IMR-90 (cell line): Measurements from ENCODE around the gene CHST3. TPM values are rescaled to one million over a fixed set of nuclear protein-coding genes. Genes with fewer than 3 reads are reported as not detected.

ENCODE experiments used
- ATAC-seq: fragments of 200-7000 bp; cut with Tn5 transposase; 2 replicates; pipeline ENCODE4 v1.9.1; 2020; ENCODE audit warnings: low read depth, mild to moderate bottlenecking, moderate library complexity
- BruUV-seq: library from RNA; stranded (reverse); fragments of 400-500 nt; replicated peaks from 2 replicates; lab custom pipeline; 2021; lab: Mats Ljungman, UMichigan
- CTCF ChIA-PET: fragments of 300-600 bp; formaldehyde crosslinking; extraction: SDS; loops from one replicate; lab custom pipeline; 2021; ENCODE audit warnings: antibody characterized with exemption; lab: Yijun Ruan, JAX
- POLR2A ChIA-PET: fragments of 300-600 bp; sonication (Branson Sonifier 250); formaldehyde crosslinking; loops from one replicate; lab custom pipeline; 2022; ENCODE audit warnings: antibody characterized with exemption; ENCODE audit not compliant: unreplicated experiment; lab: Charles Lee
- DNase-seq: peaks from one replicate; pipeline ENCODE4 v3.0.0; 2013
- H2AFZ ChIP-seq: replicated peaks from 2 replicates; pipeline ENCODE3; 2013; ENCODE audit warnings: low read length, mild to moderate bottlenecking; ENCODE audit not compliant: poor library complexity
- H2AK5ac ChIP-seq: 2 replicates; pipeline ENCODE4 v1.6.1; 2013; ENCODE audit warnings: low read depth, low read length, inconsistent platforms
- H2AK9ac ChIP-seq: replicated peaks from 2 replicates; pipeline ENCODE3; 2013; ENCODE audit warnings: mild to moderate bottlenecking, low read depth, low read length, moderate library complexity; ENCODE audit not compliant: poor library complexity
- H2BK120ac ChIP-seq: 2 replicates; pipeline ENCODE4 v1.6.1; 2013; ENCODE audit warnings: low read depth, low read length, inconsistent platforms
- H2BK15ac ChIP-seq: 3 replicates; pipeline ENCODE4 v1.6.1; 2013; ENCODE audit warnings: low read depth, low read length, inconsistent platforms
- H2BK20ac ChIP-seq: 2 replicates; pipeline ENCODE4 v1.6.1; 2013; ENCODE audit warnings: low read depth, mild to moderate bottlenecking, inconsistent platforms, low read length, moderate library complexity
- H2BK5ac ChIP-seq: 2 replicates; pipeline ENCODE4 v1.6.1; 2013; ENCODE audit warnings: mild to moderate bottlenecking, low read depth, low read length, inconsistent platforms; ENCODE audit not compliant: poor library complexity, severe bottlenecking
- H3K14ac ChIP-seq: replicated peaks from 2 replicates; pipeline ENCODE4 v1.6.1; 2013; ENCODE audit warnings: low read depth, low read length, inconsistent platforms
- H3K18ac ChIP-seq: 2 replicates; pipeline ENCODE4 v1.6.1; 2013; ENCODE audit warnings: low read depth, low read length, control low read depth
- H3K23ac ChIP-seq: 2 replicates; pipeline ENCODE4 v1.6.1; 2013; ENCODE audit warnings: low read depth, low read length, inconsistent platforms
- H3K27ac ChIP-seq: 2 replicates; pipeline ENCODE4 v1.5.1; 2013; ENCODE audit warnings: mild to moderate bottlenecking, control low read depth, low read length; ENCODE audit not compliant: insufficient read depth
- H3K27me3 ChIP-seq: 2 replicates; pipeline ENCODE4 v1.6.1; 2013; ENCODE audit warnings: low read length; ENCODE audit not compliant: control insufficient read depth, insufficient read depth
- H3K36me3 ChIP-seq: 2 replicates; pipeline ENCODE4 v1.6.1; 2013; ENCODE audit warnings: low read length, mixed read lengths; ENCODE audit not compliant: control insufficient read depth, insufficient read depth
- H3K4ac ChIP-seq: 2 replicates; pipeline ENCODE4 v1.6.1; 2013; ENCODE audit warnings: low read depth, low read length, inconsistent platforms
- H3K4me1 ChIP-seq: 2 replicates; pipeline ENCODE4 v1.6.1; 2013; ENCODE audit warnings: low read length, mixed read lengths; ENCODE audit not compliant: control insufficient read depth, insufficient read depth
- H3K4me2 ChIP-seq: 2 replicates; pipeline ENCODE4 v1.6.1; 2013; ENCODE audit warnings: low read depth, mild to moderate bottlenecking, control low read depth, low read length, moderate library complexity
- H3K4me3 ChIP-seq: 2 replicates; pipeline ENCODE4 v1.5.1; 2013; ENCODE audit warnings: low read depth, mild to moderate bottlenecking, control low read depth, low read length, moderate library complexity; ENCODE audit not compliant: insufficient read depth
- H3K56ac ChIP-seq: 2 replicates; pipeline ENCODE4 v1.6.1; 2013; ENCODE audit warnings: low read length, inconsistent platforms; ENCODE audit not compliant: insufficient read depth; ENCODE audit errors: extremely low read depth
- H3K79me1 ChIP-seq, 2 experiments: 2 replicates each; pipeline ENCODE4 v1.6.1; 2013; ENCODE audit warnings: low read length in 2 of 2, inconsistent platforms in 1 of 2, low read depth in 1 of 2
- H3K9ac ChIP-seq: 2 replicates; pipeline ENCODE4 v1.6.1; 2013; ENCODE audit warnings: low read depth, low read length, control low read depth
- H3K9me1 ChIP-seq: 2 replicates; pipeline ENCODE4 v1.6.1; 2013; ENCODE audit warnings: low read length, inconsistent platforms; ENCODE audit not compliant: insufficient read depth
- H3K9me3 ChIP-seq: 2 replicates; pipeline ENCODE4 v1.6.1; 2013; ENCODE audit warnings: low read length; ENCODE audit not compliant: control insufficient read depth, insufficient read depth
- H4K20me1 ChIP-seq: 2 replicates; pipeline ENCODE4 v1.6.1; 2013; ENCODE audit warnings: low read length, inconsistent platforms; ENCODE audit not compliant: insufficient read depth
- H4K5ac ChIP-seq: 2 replicates; pipeline ENCODE4 v1.6.1; 2013; ENCODE audit warnings: mild to moderate bottlenecking, low read depth, low read length, control low read depth
- H4K8ac ChIP-seq, 2 experiments: 2 replicates each; pipeline ENCODE4 v1.6.1; 2013; ENCODE audit warnings: low read depth in 2 of 2, low read length in 2 of 2, control low read depth in 1 of 2, inconsistent platforms in 1 of 2
- H4K91ac ChIP-seq: 2 replicates; pipeline ENCODE4 v1.6.1; 2013; ENCODE audit warnings: low read depth, low read length, inconsistent platforms; ENCODE audit not compliant: insufficient read depth
- BHLHE40 ChIP-seq: fragments of 150-350 bp; IDR thresholded peaks from 2 replicates; pipeline ENCODE4 v1.6.1; 2016; ENCODE audit warnings: mild to moderate bottlenecking, low read depth, low read length
- CEBPB ChIP-seq: IDR thresholded peaks from 2 replicates; pipeline ENCODE4 v1.6.1; 2012; ENCODE audit warnings: low read depth, low read length, improper control_type of control experiment
- CHD1 ChIP-seq: IDR thresholded peaks from 2 replicates; pipeline ENCODE4 v1.6.1; 2012; ENCODE audit warnings: low read depth, low read length, improper control_type of control experiment
- CTCF ChIP-seq: conservative IDR thresholded peaks from 2 replicates; pipeline ENCODE4 v1.5.1; 2012; ENCODE audit warnings: mild to moderate bottlenecking, low read depth, low read length, improper control_type of control experiment
- FOS ChIP-seq: fragments of 150-350 bp; IDR thresholded peaks from 2 replicates; pipeline ENCODE4 v1.6.1; 2016; ENCODE audit warnings: low read depth, low read length
- MAFK ChIP-seq: IDR thresholded peaks from 2 replicates; pipeline ENCODE4 v1.6.1; 2012; ENCODE audit warnings: low read depth, low read length, improper control_type of control experiment
- MAZ ChIP-seq: IDR thresholded peaks from 2 replicates; pipeline ENCODE4 v1.6.1; 2012; ENCODE audit warnings: low read depth, mild to moderate bottlenecking, low read length, improper control_type of control experiment, moderate library complexity, borderline replicate concordance
- MXI1 ChIP-seq: IDR thresholded peaks from 2 replicates; pipeline ENCODE4 v1.6.1; 2012; ENCODE audit warnings: low read depth, mild to moderate bottlenecking, low read length, moderate library complexity, borderline replicate concordance
- NFE2L2 ChIP-seq: fragments of 150-350 bp; IDR thresholded peaks from 2 replicates; pipeline ENCODE4 v1.6.1; 2016; ENCODE audit warnings: low read depth, mild to moderate bottlenecking, low read length
- POLR2A ChIP-seq: IDR thresholded peaks from 2 replicates; pipeline ENCODE4 v1.6.1; 2012; ENCODE audit warnings: mild to moderate bottlenecking, low read depth, low read length
- RAD21 ChIP-seq: IDR thresholded peaks from 2 replicates; pipeline ENCODE4 v1.6.1; 2012; ENCODE audit warnings: low read length, improper control_type of control experiment
- RCOR1 ChIP-seq: IDR thresholded peaks from 2 replicates; pipeline ENCODE4 v1.6.1; 2012; ENCODE audit warnings: mild to moderate bottlenecking, low read length, improper control_type of control experiment; ENCODE audit not compliant: insufficient replicate concordance
- RFX5 ChIP-seq: IDR thresholded peaks from 2 replicates; pipeline ENCODE4 v1.8.0; 2012; ENCODE audit warnings: low read depth, mild to moderate bottlenecking, low read length, moderate library complexity
- SMC3 ChIP-seq: fragments of 150-350 bp; IDR thresholded peaks from 2 replicates; pipeline ENCODE4 v1.6.1; 2016; ENCODE audit warnings: low read depth, mild to moderate bottlenecking, antibody characterized with exemption, low read length, moderate library complexity
- USF2 ChIP-seq: fragments of 150-350 bp; IDR thresholded peaks from 2 replicates; pipeline ENCODE4 v1.6.1; 2017; ENCODE audit warnings: mild to moderate bottlenecking, antibody characterized with exemption, low read length, low read depth
- WGBS, 2 experiments: methylation state at CpG; one replicate each; pipeline versions ENCODE4 v1.1.5 to v1.1.7; 2013; ENCODE audit warnings: missing lambda C conversion rate in 2 of 2; ENCODE audit not compliant: insufficient read length in 1 of 2; ENCODE audit errors: extremely low coverage in 2 of 2; 5-methylcytosine and 5-hydroxymethylcytosine counted together
- dilution Hi-C: fragments of 300-500 bp; cut with HindIII; formaldehyde crosslinking; loops from one replicate; pipeline ENCODE4 v1.14.3; 2018; ENCODE audit warnings: low sequenced_read_pairs; ENCODE audit not compliant: unreplicated experiment
- in situ Hi-C: fragments of 300-500 bp; cut with MboI; formaldehyde crosslinking; loops from 3 replicates; pipeline ENCODE4 v1.14.3; 2019; ENCODE audit warnings: low sequenced_read_pairs, inconsistent platforms, mixed read lengths
- intact Hi-C: fragments of 100-400 bp; cut with micrococcal nuclease; formaldehyde crosslinking; loops from 2 replicates; pipeline ENCODE4 v1.10.0; 2022
- polyA plus RNA-seq, 3 experiments: library from polyadenylated mRNA; depleted of rRNA; stranded (reverse); fragments of >200 nt; gene quantifications; 2 replicates each; pipeline ENCODE4 v1.2.3, GENCODE V29; 2012; ENCODE audit warnings: low replicate concordance in 1 of 3
- total RNA-seq: library from RNA; depleted of rRNA; stranded (reverse); fragments of >200 nt; gene quantifications from 2 replicates; pipeline ENCODE4 v1.2.3, GENCODE V29; 2012
- TF ChIP-seq, protein P1 (sequence below): fragments of 150-350 bp; IDR thresholded peaks from 2 replicates; pipeline ENCODE4 v1.6.1; 2016; ENCODE audit warnings: low read depth, mild to moderate bottlenecking, low read length, moderate library complexity, borderline replicate concordance

CHST3 gene
- total and polyA plus RNA-seq, 2 of the 4 experiments (the other 2 are of a cell fraction), result 8.6 to 9.0 TPM

GRCh38 chr10:72007246-72007892 lies 43.2 kb downstream of the CHST3 start:
- H2AFZ ChIP-seq, result no peak overlapping the region
- H4K8ac ChIP-seq, result no peak overlapping the region
- ChIA-PET CTCF (no interaction called here), POLR2A (no interaction called here)
- peaks cover 20% of the 10 kb centered on the region for H3K4me1 ChIP-seq
- no peak overlapping the region for H3K23ac ChIP-seq
- DNase-seq, result no peak
- H2BK15ac ChIP-seq, result no peak overlapping the region
- no peak overlapping the region for H2AK9ac ChIP-seq
- H3K18ac ChIP-seq, result no peak overlapping the region
- TF ChIP-seq RAD21 (no peak), USF2 (no peak), BHLHE40 (no peak), MAFK (no peak), FOS (no peak), CTCF (no peak), RCOR1 (no peak), POLR2A (no peak), NFE2L2 (no peak), MXI1 (no peak), CEBPB (no peak), MAZ (no peak), CHD1 (no peak), SMC3 (no peak), RFX5 (no peak)
- TF ChIP-seq, protein P1, sequence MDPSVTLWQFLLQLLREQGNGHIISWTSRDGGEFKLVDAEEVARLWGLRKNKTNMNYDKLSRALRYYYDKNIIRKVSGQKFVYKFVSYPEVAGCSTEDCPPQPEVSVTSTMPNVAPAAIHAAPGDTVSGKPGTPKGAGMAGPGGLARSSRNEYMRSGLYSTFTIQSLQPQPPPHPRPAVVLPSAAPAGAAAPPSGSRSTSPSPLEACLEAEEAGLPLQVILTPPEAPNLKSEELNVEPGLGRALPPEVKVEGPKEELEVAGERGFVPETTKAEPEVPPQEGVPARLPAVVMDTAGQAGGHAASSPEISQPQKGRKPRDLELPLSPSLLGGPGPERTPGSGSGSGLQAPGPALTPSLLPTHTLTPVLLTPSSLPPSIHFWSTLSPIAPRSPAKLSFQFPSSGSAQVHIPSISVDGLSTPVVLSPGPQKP, result no peak
- in situ Hi-C loops (no loop called here), dilution Hi-C loops (no loop called here), intact Hi-C loops (no loop called here)
- H2AK5ac ChIP-seq, result 0 out of 2 replicates have a peak overlapping the region, but pooled peaks have one; percentile 5
- H2BK20ac ChIP-seq, result no peak overlapping the region
- no peaks in the 10 kb centered on the region for H3K9me3 ChIP-seq
- no peak overlapping the region for H2BK5ac ChIP-seq
- no peak overlapping the region for H3K14ac ChIP-seq
- H3K36me3 ChIP-seq, result peaks cover 22% of the 10 kb centered on the region
- H3K27me3 ChIP-seq, result no peaks in the 10 kb centered on the region
- H3K4me2 ChIP-seq, result no peak overlapping the region
- peaks cover 25 to 59% of the 10 kb centered on the region in 2 experiments for H3K79me1 ChIP-seq
- no TSS peak for BruUV-seq
- H3K56ac ChIP-seq, result no peak overlapping the region
- H3K4ac ChIP-seq, result no peak overlapping the region
- ATAC-seq, result no peak
- H4K5ac ChIP-seq, result no peak overlapping the region
- 97% methylated on average over 25 of the region's 59 CpGs; no CpG with 5 or more reads in 1 of the 2 experiments for WGBS, 2 experiments
- H4K91ac ChIP-seq, result no peak overlapping the region
- H3K27ac ChIP-seq, result no peak overlapping the region
- H4K20me1 ChIP-seq, result no peaks in the 10 kb centered on the region
- no peak overlapping the region for H2BK120ac ChIP-seq
- no peak overlapping the region for H3K9ac ChIP-seq
- peaks cover 32% of the 10 kb centered on the region for H3K9me1 ChIP-seq
- no peak overlapping the region for H3K4me3 ChIP-seq
